ENCODE measurements around the gene SMPD4. TPM values are rescaled to one million over a fixed set of nuclear protein-coding genes. Genes with fewer than 3 reads are reported as not detected.
"Not testable (repeated sequence)": the region's sequence is repeated elsewhere in the genome, so short reads cannot be mapped to it uniquely, and the experiment has no call there.

The SMPD4 gene
- total and polyA plus RNA-seq, 2 of the 8 experiments (the other 6 are each of a cell fraction or from before 2014, with no cell fraction given) = 102 to 106 TPM

DNA sequence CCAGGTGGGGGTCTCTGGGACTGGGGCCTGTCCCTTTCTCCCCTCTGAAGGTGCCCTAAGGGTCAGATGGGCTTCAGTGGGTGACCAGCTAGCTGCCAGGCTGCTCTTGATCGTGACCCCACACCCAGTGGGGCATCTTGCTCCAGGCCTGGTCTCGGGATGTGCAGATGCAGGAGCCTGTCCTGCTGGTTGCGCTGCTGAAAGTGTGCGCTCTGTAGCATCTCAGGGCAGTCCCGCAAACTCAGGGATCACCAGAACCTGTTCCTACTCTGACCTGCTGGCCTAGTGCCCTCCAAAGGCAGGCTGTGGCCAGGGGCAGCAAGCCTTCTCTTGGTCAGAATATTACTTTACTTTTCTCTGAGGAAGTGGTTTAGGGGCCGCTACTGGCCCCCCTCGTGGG, 40.9 kb downstream of the SMPD4 start:
- WGBS, 2 experiments (ENCODE audit: extremely low coverage in 1 of 2, insufficient coverage in 1 of 2, insufficient read length in 1 of 2, insufficient replicate concordance in 2 of 2, low coverage in 1 of 2, low lambda C conversion rate in 2 of 2, missing lambda C conversion rate in 1 of 2) = 89% methylated on average over 6 of the region's 7 CpGs; no CpG with 5 or more reads in 1 of the 2 experiments
- CTCF ChIA-PET (ENCODE audit: partially characterized antibody); FAIRE-seq: not testable (repeated sequence)

More for the DNA sequence above, 40.9 kb downstream of the SMPD4 start:
- H2AFZ ChIP-seq (ENCODE audit: low read length); H3K23ac ChIP-seq (ENCODE audit: insufficient read length); H4K20me1 ChIP-seq (replicated peaks in 1 of 2; ENCODE audit: control insufficient read depth in 1 of 2, insufficient read depth in 2 of 2, low read length in 2 of 2); H2BK5ac ChIP-seq (ENCODE audit: low read depth, low read length); H3K36me3 ChIP-seq (ENCODE audit: control insufficient read depth in 2 of 4, insufficient read depth in 4 of 4, low read length in 3 of 4); H3K79me2 ChIP-seq (ENCODE audit: control insufficient read depth in 1 of 2, insufficient read depth in 2 of 2, low read length in 2 of 2); H4K91ac ChIP-seq (replicated peaks; ENCODE audit: insufficient read length, low read length); H2BK120ac ChIP-seq (replicated peaks; ENCODE audit: low read depth, low read length); H4K8ac ChIP-seq (ENCODE audit: extremely low read depth, insufficient read depth, low read length); H3K4ac ChIP-seq (replicated peaks; ENCODE audit: insufficient read length, low read depth, low read length); H3K4me3 ChIP-seq (ENCODE audit: extremely low read depth in 1 of 4, insufficient read depth in 2 of 4, low read depth in 3 of 4, low read length in 4 of 4); H3K4me1 ChIP-seq (replicated peaks in 1 of 4; ENCODE audit: control insufficient read depth in 3 of 4, insufficient read depth in 4 of 4, low read length in 3 of 4); H2BK12ac ChIP-seq (ENCODE audit: low read depth, low read length); H2AK5ac ChIP-seq (ENCODE audit: low read depth, low read length); H3K27ac ChIP-seq (ENCODE audit: low read depth, low read length); H2BK15ac ChIP-seq (ENCODE audit: low read length); H3K56ac ChIP-seq (replicated peaks; ENCODE audit: insufficient read length, low read depth, low read length); H3K9me3 ChIP-seq (ENCODE audit: insufficient read depth in 2 of 2, low read depth in 1 of 2, low read length in 1 of 2); H3K23me2 ChIP-seq (ENCODE audit: low read depth, low read length); H3K9ac ChIP-seq (replicated peaks in 1 of 4; ENCODE audit: extremely low read depth in 1 of 4, low read depth in 3 of 4, low read length in 3 of 4); H2BK20ac ChIP-seq (ENCODE audit: low read length); H3K4me2 ChIP-seq (ENCODE audit: insufficient read depth in 1 of 2, low read depth in 2 of 2, low read length in 2 of 2); H3K27me3 ChIP-seq (replicated peaks in 1 of 4; ENCODE audit: control insufficient read depth in 3 of 4, extremely low read depth in 1 of 4, insufficient read depth in 3 of 4, low read length in 3 of 4); H3K79me1 ChIP-seq (ENCODE audit: low read depth, low read length); H3K18ac ChIP-seq (ENCODE audit: extremely low read depth, low read length); POLR2A ChIA-PET (ENCODE audit: partially characterized antibody); H4K5ac ChIP-seq (ENCODE audit: insufficient read length, low read depth, low read length); H3K14ac ChIP-seq (ENCODE audit: insufficient read length): not testable (repeated sequence)
- peak in 1 of 2 experiments; percentile 19 for DNase-seq (ENCODE audit: low read depth in 1 of 2, low spot score in 2 of 2)
